ENCODE results near the gene TNNT3. TPM values are rescaled to one million over a fixed set of nuclear protein-coding genes. Genes with fewer than 3 reads are reported as not detected.
"Not testable (repeated sequence)": the region's sequence is repeated elsewhere in the genome, so short reads cannot be mapped to it uniquely, and the experiment has no call there.

TNNT3 gene
- total RNA-seq, 1 experiment from 2014 or later: 0.71 TPM

DNA sequence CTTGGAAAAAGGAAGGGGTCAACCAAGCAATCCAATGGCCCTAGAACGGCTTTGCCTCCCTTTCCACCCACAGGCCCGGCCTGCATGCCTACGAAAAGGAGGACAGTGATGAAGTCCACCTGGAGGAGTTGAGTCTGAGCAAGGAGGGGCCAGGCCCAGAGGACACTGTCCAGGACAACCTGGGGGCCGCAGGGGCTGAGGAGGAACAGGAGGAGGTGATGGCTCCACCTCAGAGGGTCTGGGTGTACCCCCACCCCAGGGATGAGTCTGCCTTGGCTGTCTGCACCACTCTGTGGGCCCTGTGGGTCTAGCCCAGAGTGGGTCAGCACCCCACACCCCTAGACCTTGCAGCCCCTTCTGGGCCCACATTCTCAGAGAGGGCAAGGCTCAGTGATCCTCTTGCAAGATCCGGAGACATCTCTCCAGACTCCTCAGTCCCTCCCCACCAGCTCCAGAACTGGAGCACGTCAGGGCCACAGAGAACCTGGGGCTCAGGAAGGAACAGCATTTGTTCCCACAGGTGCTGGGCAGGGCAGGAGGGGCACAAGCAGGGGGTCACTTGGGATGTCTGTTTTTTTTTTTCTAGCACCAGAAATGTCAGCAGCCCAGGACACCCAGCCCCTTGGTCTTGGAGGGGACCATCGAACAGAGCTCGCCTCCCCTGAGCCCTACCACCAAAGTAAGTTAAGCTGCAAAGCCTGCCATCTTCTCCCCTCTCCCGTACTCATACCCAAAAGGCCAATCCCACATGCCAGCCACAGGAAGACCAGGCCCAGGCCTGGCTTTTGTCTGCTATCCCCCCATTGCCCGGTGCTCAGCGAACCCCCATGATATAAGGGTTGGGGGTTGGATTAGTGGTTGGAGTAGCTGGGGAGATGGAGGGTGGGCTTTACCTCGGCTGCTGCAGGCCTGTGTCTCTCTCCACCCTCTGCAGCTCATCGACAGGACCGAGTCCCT is 35.9 kb upstream of the TNNT3 start:
- ChIA-PET RAD21 (ENCODE audit: low non-redundant PET in 1 of 2, low total read pairs in 2 of 2, uncharacterized antibody in 2 of 2, unreplicated experiment in 2 of 2) (interaction anchor here in 1 of 2 experiments (1.3 kb wide), 1 partner anchor 273 kb away, joined by 6 read pairs; no protein-coding TSS in a partner anchor), CTCF (interaction anchor here (0.5 to 2.5 kb wide), 19 partner anchors 36 to 273 kb away, joined by 3 to 60 read pairs (median 5); partner anchors contain the start of genes H19, SYT8, TNNI2 and TNNT3), POLR2A (interaction anchor here (1.3 kb wide), 1 partner anchor 268 kb away, joined by 5 read pairs; no protein-coding TSS in a partner anchor)
- Histone ChIP-seq H3K27me3 (ENCODE audit: insufficient read depth, low read length) (peaks cover 8% of the 10 kb centered on the region; the same call in 1 of the 2 replicates), H3K4me2 (ENCODE audit: low read length) (no peak overlapping the region), H3K4me1 (ENCODE audit: control insufficient read depth in 1 of 2, insufficient read depth in 2 of 2, low read length in 2 of 2) (no peaks in the 10 kb centered on the region), H3K27ac (ENCODE audit: low read depth, low read length) (no peak overlapping the region), H3K36me3 (ENCODE audit: control insufficient read depth in 1 of 2, insufficient read depth in 2 of 2, low read length in 2 of 2) (no peaks in the 10 kb centered on the region), H3K9me3 (ENCODE audit: control insufficient read depth in 1 of 2, insufficient read depth in 1 of 2, low read depth in 1 of 2, low read length in 2 of 2) (no peaks in the 10 kb centered on the region), H3K9me2 (ENCODE audit: insufficient read depth) (no peaks in the 10 kb centered on the region), H3K9ac (ENCODE audit: low read length) (no peak overlapping the region), H3K79me2 (ENCODE audit: insufficient read depth, low read length) (no peaks in the 10 kb centered on the region), H4K20me1 (ENCODE audit: insufficient read depth) (no peaks in the 10 kb centered on the region), H2AFZ (ENCODE audit: low read depth, low read length, poor library complexity, severe bottlenecking) (no peak overlapping the region), H3K4me3 (replicated peaks in 1 of 2; ENCODE audit: low read depth in 1 of 2, low read length in 2 of 2) (no peak overlapping the region)
- DNase-seq (ENCODE audit: low read depth, low spot score): no peak
- ATAC-seq: no peak
- TF ChIP-seq CBX3 (IDR thresholded peaks at IDR 0.05; ENCODE audit: low read depth): no peak
- intact Hi-C loops (cut with micrococcal nuclease): loop anchor here (5.0 kb wide), 2 partner anchors 34 to 231 kb away; partner anchors contain the start of gene TNNT3
- no TSS peak for BruUV-seq (replicated peaks)

DNA sequence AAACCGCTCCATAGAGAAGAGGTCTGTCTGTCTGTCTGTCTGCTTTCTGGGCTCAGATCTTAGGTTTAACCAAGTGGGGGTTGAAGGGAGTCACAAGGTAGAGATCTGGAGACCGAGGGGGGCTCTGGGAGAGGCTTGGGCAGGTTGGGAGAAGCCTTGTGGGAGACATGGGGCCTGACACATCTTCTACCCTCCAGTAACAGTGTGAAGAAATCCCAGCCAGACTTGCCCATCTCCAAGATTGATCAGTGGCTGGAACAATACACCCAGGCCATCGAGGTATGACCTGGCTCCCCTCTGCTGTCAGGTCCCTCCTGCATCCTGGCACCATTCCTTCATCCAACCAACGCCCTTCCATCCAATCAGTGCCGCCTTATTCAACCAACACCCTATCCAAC is 35.2 kb upstream of the TNNT3 start:
- TF ChIP-seq POLR2AphosphoS5 (IDR thresholded peaks at IDR 0.05; ENCODE audit: low read depth, low read length): no peak
- TF ChIP-seq TCF7L2 (IDR thresholded peaks at IDR 0.05; ENCODE audit: borderline replicate concordance, extremely low read depth, insufficient read depth, insufficient read length): no peak

GRCh38 chr11:1886551-1886950 is 33.0 kb upstream of the TNNT3 start:
- intact Hi-C loops (cut with micrococcal nuclease); H3K36me3 ChIP-seq (ENCODE audit: control insufficient read depth in 1 of 2, insufficient read depth in 2 of 2, low read length in 2 of 2); H3K79me2 ChIP-seq (ENCODE audit: insufficient read depth, low read length); ATAC-seq; H3K9me2 ChIP-seq (ENCODE audit: insufficient read depth); H3K9me3 ChIP-seq (ENCODE audit: control insufficient read depth in 1 of 2, insufficient read depth in 1 of 2, low read depth in 1 of 2, low read length in 2 of 2); H3K27ac ChIP-seq (ENCODE audit: low read depth, low read length); H2AFZ ChIP-seq (ENCODE audit: low read depth, low read length, poor library complexity, severe bottlenecking); RAD21 ChIA-PET (ENCODE audit: low non-redundant PET in 1 of 2, low total read pairs in 2 of 2, uncharacterized antibody in 2 of 2, unreplicated experiment in 2 of 2); H3K9ac ChIP-seq (ENCODE audit: low read length); H3K27me3 ChIP-seq (ENCODE audit: insufficient read depth, low read length); H3K4me3 ChIP-seq (replicated peaks in 1 of 2; ENCODE audit: low read depth in 1 of 2, low read length in 2 of 2); DNase-seq (ENCODE audit: low read depth, low spot score); H3K4me2 ChIP-seq (ENCODE audit: low read length); H4K20me1 ChIP-seq (ENCODE audit: insufficient read depth); H3K4me1 ChIP-seq (ENCODE audit: control insufficient read depth in 1 of 2, insufficient read depth in 2 of 2, low read length in 2 of 2); POLR2A ChIA-PET; BruUV-seq (replicated peaks): not testable (repeated sequence)
- CTCF ChIA-PET: interaction anchor here (1.3 kb wide), 1 partner anchor 10 kb away, joined by 3 read pairs; no protein-coding TSS in a partner anchor

More for the DNA sequence above, 35.2 kb upstream of the TNNT3 start:
- Histone ChIP-seq H3K27me3 (ENCODE audit: insufficient read depth, low read length) (peaks cover 8% of the 10 kb centered on the region; the same call in 1 of the 2 replicates), H3K27ac (ENCODE audit: low read depth, low read length) (no peak overlapping the region), H3K36me3 (ENCODE audit: control insufficient read depth in 1 of 2, insufficient read depth in 2 of 2, low read length in 2 of 2) (no peaks in the 10 kb centered on the region), H3K4me2 (ENCODE audit: low read length) (no peak overlapping the region), H3K4me1 (ENCODE audit: control insufficient read depth in 1 of 2, insufficient read depth in 2 of 2, low read length in 2 of 2) (no peaks in the 10 kb centered on the region), H3K9me2 (ENCODE audit: insufficient read depth) (no peaks in the 10 kb centered on the region), H4K20me1 (ENCODE audit: insufficient read depth) (no peaks in the 10 kb centered on the region), H2AFZ (ENCODE audit: low read depth, low read length, poor library complexity, severe bottlenecking) (no peak overlapping the region), H3K79me2 (ENCODE audit: insufficient read depth, low read length) (no peaks in the 10 kb centered on the region), H3K4me3 (replicated peaks in 1 of 2; ENCODE audit: low read depth in 1 of 2, low read length in 2 of 2) (no peak overlapping the region), H3K9me3 (ENCODE audit: control insufficient read depth in 1 of 2, insufficient read depth in 1 of 2, low read depth in 1 of 2, low read length in 2 of 2) (no peaks in the 10 kb centered on the region), H3K9ac (ENCODE audit: low read length) (no peak overlapping the region)
- CTCF ChIA-PET: interaction anchor here (0.8 to 1.0 kb wide), 3 partner anchors 116 to 268 kb away, joined by 3 read pairs; no protein-coding TSS in a partner anchor
- intact Hi-C loops (cut with micrococcal nuclease): loop anchor here (5.0 kb wide), 2 partner anchors 33 to 232 kb away; partner anchors contain the start of gene TNNT3
- POLR2A ChIA-PET: no interaction called here
- RAD21 ChIA-PET (ENCODE audit: low non-redundant PET in 1 of 2, low total read pairs in 2 of 2, uncharacterized antibody in 2 of 2, unreplicated experiment in 2 of 2): no interaction called here
- BruUV-seq (replicated peaks): no TSS peak
- ATAC-seq: no peak
- no peak for DNase-seq (ENCODE audit: low read depth, low spot score)
